GM19035 (cell line): ENCODE results near the gene MGMT.

Experiments
- ATAC-seq: cut with Tn5 transposase; IDR thresholded peaks from one replicate; pipeline ENCODE4 v1.9.1; 2021; ENCODE audit not compliant: unreplicated experiment

Gene MGMT

DNA sequence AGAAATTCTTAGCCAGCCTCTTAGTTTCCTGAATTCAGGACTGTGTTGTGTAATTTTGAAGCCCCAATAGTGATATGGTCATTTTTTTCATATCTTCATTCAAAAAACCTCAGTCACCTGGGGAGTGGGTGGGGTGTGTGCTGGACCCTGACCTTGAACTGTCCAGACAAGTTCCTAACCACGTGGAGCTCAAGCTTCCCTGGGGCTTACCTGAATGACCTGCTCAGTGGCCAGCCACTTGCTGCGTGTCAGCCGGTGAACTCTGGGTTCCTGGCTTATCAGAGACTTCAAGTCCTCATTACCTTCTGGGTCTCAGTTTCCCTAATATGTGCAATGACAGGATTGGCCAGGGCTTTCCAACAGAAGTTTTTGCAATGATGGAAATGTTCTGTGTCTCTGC lies 27.1 kb downstream of the MGMT start:
- no peak for ATAC-seq

DNA sequence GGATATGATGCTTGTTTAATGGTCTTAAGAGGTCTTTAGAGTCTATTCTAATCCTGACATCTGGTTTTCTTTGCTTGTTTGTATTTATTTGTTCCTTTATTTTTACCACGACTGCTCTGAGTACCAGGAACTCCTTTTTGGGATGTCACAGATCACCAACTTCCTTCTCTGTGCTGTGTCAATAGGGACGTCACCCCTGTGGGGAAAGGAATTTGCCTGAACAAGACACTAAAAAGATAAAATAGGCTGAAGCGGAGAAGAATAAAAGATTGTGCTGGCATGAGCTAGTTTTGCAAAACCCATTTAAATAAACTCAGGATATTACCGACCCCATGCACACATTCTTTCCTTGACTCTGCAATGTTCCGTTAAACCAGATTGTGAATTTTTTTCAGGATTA lies 27.7 kb downstream of the MGMT start:
- no peak for ATAC-seq

DNA sequence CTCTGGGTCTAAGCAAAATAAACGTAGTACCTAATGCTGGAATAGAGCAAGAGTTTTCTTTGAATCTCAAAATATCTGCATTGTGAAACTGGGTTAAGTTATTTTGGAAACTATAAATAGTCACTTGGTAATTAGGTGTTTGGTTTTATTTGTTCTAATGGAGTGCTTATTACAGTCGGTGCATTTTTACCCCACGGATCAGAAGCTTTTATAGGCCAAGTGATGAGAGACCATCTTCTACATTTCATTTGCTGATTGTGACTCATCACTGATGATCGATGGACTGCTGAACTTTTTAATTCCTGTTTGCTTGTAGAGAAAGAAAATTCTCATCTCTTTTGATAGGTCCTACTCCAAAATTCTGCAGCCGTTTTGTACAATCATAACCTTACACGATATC lies 28.2 kb downstream of the MGMT start:
- ATAC-seq = no peak

DNA sequence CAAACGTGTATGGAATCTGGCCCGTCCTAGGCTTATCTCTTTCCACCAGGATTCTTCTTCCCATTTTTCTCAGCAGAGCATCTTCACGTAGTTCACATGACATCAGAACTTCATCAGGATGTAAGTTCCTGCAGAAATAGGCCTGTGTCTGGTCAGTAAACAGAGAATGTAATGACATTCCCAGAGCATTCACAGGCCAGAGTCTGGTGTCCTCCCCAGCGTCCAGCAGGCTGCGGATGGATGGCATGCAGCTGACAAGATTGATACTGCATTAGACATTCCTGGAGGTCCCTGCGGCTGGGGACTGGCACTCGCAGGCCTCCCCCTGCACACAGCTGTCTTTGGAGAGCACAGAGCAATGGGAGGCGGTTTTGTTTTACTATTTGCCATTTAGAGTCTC lies 28.7 kb downstream of the MGMT start:
- ATAC-seq = no peak

DNA sequence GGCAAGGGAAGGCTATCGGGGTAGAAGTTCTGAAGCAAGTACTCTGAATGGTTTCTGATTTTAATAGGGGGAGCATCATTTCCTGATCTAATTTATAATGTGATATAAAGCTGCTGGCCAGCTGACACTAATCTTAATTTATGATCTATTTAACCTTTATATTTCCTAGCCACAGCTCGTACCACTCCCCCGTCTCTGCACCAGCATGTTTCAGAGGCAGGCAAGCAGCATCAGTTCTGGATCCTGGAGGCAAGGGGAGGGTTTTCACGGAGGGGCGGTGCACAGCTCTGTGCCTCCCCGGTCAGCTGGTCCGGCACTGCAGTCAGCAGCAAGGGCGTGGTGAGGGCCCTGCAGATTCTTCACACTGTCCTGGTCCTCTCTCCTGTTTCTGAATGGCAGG lies 30.0 kb downstream of the MGMT start:
- ATAC-seq = no peak

DNA sequence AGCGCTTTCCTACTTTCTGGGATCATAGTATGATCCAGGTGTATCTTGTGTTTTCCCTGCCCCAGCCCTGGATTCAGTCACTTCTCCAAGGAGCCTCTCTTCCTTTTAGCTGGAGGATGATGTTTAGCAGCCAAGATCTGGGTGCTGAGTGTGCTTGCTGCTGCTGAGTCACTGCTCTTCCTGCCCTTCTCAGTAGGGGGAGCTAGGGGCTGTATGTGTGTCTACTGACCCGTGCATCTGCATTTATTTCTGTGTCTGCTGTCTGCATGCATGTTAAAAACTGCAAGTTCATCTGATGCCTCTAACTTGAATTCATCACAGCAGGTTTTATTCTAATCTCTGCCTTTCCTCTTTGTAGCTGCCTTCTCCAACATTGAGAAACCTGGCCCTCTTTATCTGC lies 31.6 kb downstream of the MGMT start:
- ATAC-seq = no peak

DNA sequence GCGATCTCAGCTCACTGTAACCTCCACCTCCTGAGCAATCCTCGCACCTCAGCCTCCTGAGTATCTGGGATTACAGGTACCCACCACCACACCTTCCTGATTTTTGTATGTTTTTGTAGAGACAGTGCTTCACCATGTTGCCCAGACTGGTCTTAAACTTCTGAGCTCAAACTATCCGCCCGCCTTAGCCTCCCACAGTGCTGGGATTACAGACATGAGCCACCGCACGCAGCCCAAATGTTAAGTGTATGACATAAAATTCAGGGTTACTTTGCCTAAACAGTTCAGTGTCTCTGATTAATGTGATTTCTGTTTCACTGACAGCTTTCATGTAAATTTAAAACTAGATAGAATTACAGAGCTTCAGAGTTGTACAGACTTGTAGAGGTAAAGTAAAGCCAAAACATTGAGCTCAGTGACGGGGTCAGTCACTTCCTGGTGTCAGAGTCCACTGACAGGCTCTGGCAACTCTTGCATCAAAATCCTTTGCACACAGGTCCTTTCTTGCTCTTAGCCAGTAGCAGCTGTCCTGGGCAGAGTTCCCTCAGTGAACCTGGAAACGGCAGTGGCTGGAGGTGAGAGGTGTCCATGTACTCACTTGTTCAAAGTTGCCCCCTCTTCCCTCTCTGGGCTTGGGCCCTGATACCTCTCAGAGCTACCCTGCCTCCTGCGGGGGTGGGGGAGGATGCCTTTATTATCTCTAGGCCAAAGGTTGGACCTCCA lies 33.7 kb downstream of the MGMT start:
- no peak for ATAC-seq

DNA sequence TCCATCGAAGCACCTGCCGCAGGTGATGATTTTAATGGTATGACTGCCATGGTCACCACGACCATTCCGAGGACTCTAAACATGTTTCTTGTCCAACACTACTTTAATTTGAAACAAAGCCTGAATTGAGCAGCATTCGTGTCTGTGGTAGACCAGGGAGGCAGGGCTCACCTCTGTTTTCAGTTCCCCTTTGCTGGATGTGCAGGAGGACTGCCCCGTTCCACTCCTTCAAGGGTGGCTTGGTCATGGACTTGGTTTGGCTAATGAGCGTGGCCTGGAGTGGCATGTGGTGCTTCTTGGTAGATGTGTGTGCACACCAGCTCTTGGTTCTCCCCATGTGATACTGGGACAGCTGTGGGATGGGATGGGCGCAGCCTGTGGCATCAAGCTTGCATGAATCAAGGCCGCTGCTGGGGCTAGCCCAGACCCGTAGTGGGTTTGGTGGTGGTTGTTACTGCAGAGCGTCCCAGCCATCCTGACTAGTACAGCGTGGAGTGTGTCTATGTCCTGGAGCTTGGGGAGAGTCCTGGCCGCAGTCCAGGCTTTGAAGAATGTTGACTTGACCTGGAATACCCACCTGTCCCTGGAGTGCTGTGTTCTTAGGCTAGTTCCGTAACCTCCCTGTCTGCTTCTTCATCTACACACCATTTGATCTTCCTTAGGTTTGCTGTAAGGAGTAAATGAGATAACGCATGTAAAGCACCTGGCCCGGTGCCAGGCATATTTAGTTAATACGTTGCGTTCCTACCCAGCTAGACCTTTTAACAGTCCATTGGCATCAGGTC lies 34.8 kb downstream of the MGMT start:
- no peak for ATAC-seq

DNA sequence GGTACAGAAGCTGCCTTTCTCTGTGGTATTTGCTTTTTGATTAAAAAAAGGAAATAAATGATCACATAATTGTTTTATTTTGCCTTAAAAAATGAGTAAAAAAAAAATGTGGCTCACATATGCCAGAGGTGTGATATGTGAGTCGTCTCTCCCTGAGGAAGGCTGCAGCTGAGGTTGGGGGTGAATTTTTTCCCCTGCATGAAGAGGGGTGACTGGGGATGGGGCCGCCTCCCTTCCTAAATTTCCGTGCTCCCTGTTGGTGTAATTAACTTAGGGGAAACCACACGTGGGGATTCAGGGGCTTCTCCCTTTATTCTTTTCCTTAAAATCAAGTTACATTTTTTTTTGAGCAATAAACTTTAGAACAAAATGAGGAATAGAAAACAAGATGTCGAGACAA lies 35.4 kb downstream of the MGMT start:
- no peak for ATAC-seq

DNA sequence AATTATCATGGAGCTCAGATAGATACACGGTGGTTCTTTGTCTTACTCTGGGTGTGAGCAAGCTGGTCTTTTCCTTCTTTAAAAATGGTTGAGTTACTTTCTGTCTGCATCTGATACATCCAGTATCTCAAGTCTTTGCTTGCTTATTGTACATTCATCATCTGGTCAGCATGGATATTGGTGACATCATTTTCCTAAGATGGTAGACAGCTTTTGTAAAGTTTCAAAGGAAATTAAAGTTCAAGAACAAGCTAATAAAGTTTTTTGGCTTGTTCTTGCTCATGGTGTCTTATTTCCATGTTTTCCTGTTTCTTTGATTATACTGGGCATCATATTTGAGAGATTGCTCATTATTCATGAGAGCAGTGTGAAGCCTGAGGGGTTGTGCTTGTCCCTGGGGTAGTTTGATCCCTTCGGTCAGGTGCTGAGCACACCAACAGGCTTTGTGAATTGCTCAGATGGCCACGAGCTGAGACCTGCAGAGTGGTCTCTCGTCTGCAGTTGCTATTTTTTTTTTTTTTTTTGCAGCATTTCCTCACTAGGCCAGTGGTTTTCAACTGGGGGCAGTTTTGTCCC lies 38.5 kb downstream of the MGMT start:
- ATAC-seq = no peak

DNA sequence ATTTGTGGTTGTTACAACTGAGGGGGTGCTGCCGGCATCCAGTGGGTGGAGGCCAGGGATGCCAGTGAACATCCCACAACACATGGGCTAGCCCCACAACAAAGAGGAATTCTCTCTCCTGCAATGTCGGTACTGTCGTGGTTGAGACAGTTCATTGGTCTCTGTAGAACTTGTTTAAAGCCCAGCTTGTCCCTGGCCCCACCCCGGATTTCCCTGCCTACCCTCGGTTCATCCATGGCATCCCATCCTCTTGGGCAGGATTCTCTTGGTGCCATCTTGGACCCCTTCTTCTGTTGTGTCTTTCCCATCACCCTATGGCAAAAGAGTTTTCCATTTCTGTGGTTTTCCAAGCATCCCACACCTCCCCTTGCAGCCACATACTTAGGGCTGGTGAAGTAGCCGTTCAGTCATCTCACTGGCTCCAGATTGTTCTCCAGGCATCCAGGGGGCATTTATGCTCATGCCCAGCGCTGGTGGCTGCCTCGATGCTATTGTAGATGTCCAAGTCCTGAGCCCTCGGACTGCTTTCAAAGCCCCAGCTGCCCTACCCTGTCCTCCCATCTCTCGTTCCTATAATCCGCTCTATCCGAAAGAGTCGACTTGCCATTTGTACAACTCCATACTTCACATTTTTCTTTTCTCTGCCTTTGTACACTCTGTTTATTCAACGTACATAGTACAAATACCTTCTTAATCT lies 39.2 kb downstream of the MGMT start:
- no peak for ATAC-seq

DNA sequence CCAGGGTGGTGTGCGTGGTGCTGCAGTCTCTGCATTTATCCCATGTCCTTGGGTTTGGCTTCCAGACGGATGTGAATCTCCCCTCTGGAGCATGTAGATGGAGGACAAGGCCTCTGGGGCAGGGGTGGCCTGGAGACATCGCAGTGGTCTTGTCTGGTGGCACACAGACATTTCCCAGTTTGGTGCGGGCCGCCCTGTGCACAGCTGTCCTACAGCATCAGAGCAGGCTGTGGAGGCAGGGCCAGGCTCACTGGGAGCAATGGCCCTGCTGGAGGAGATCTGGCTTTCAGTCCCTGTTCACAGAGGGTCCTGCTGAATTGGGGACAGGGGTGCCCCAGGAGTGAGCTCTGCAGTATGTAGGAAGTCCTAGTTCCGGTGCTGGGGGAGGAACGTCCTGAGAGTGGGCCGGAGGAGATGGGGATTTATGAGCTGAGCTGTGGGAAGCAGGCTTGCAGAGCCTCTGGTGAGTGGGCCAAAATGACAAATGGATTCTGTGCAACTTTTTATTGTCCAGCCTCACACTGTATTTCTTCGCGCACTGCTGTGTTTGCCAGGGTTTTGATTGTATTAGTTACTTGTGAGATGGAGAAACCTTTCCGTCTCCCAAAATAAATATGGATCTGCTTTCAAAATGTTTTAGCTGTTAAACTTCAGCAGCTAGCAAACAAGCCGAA lies 40.3 kb downstream of the MGMT start:
- no peak for ATAC-seq

DNA sequence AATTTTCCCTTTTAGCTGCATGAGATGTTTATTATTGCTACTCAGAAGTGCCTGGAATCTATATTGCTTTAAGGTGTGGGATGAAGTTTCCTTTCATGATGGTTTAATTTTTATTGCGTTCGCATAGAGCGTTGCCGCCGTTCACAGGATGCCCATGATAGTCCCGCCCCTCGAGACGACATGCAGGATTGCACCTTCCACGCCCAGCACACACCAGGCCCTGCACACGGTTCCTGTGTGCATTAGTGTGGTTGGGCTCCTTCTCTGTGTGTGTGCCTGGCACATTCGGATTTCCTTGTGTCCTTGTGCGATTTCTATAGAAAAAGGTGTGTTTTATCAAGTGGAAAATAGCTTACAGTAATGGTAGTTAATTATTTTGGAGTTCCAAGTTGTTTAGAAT lies 42.1 kb downstream of the MGMT start:
- ATAC-seq = no peak

DNA sequence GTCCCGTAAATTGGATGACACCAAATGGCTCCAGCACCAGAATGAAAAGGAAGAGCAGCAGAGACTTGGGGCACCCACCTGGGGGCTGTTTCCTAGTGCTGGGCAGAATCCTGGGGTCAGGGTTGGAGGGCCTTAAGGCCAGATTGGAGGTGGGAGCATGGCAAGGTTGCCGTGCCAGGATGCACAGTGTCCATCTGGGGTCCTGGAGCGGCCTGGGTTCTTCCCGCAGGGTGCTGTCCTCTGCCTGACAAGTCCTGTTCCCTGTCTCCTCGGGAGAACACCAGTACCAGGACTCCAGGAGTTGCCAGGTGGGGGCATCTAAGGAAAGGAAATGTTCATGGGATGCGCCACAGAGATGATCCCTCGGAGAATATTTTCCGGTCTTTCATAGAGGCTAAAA lies 42.8 kb downstream of the MGMT start:
- no peak for ATAC-seq

DNA sequence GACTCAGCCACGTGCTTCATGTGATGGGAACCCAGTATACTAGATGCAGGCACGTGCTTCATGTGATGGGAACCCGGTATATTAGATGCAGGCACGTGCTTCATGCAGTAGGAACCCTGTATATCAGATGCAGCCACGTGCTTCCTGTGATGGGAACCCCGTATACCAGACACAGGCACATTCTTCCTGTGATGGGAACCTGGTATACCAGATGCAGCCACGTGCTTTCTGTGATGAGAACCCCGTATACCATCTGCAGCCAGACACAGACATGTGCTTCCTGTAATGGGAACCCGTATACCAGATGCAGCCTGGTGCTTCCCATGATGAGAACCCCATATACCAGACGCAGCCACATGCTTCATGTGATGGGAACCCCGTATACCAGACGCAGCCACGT lies 44.0 kb downstream of the MGMT start:
- ATAC-seq = no peak

DNA sequence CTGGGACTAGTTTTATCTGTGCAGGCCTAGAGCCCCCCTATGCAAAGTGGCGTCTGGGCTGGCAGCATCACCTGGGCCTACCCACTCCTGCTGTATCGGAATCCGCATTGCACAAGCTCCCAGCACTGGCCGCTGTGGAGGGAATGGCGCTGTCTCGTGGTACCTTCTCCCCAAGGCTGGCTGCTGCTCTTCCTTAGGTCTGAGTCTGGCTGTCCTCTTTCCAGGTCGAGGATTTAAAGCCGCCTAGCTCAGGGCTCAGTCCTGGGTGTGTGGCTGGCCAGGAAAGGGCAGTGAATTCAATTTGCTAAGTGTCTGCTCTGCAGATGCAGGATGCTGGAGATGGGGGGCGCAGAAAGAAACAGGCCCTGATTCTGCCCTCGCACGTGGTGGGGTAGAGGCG lies 44.7 kb downstream of the MGMT start:
- no peak for ATAC-seq

DNA sequence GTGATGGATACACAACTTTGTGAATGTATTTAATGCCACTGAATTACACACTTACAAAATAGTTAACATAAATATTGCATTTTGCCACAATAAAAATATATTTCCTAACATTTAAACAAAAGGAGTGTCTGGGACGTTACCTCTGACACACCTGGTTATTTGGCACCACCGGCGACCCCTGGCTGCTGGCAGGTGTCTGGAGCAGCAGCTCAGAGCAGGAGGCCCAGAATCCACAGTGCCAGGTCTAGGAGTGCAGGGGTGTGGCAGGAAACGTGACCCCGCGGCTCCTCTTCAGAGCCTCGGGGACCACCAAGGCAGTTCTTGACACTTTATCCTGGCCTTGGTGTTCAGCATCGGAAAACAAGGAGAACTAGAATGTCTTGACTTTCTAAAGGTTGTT lies 46.3 kb downstream of the MGMT start:
- ATAC-seq = no peak

DNA sequence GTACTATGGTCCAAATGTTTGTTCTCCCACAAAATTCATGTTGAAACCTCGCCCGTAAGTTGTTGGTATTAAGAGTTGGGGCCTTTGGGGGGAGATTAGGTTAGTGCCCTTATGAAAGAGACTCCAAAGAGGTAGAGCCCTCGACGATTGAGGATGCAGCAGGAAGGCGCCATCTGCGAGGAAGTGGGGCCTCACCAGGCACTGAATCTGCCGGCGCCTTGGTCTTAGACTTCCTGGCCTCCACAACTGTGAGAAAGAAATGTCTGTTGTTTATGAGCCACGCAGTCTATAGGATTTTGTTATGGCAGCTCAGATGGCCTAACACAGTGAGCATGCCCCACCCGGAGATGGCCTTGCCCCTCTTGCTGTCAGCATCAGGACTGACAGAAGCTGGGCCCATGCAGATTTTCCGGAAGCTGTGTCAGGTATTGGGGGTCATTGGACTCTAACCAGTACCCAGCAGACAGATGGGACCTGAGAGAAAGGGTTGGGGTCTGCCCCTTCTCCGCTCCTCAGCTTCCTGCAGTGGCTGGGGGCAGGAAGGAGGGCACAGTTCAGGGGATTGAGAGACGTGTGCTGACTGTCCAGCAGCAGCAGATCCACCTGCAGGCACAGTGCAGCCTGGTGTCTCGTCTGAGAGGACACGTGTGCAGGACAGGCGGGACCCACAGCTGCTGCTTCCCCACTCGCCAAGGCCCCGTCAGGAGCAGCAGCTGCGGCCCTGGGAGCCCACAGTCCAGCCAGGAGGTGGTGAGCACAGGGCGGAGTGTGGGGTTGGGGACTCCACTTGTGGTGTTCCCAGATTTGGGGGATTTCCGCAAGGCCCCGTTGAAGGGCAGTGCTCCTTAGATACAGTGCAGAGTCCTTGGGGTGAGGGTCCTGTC lies 47.8 kb downstream of the MGMT start:
- ATAC-seq = no peak

DNA sequence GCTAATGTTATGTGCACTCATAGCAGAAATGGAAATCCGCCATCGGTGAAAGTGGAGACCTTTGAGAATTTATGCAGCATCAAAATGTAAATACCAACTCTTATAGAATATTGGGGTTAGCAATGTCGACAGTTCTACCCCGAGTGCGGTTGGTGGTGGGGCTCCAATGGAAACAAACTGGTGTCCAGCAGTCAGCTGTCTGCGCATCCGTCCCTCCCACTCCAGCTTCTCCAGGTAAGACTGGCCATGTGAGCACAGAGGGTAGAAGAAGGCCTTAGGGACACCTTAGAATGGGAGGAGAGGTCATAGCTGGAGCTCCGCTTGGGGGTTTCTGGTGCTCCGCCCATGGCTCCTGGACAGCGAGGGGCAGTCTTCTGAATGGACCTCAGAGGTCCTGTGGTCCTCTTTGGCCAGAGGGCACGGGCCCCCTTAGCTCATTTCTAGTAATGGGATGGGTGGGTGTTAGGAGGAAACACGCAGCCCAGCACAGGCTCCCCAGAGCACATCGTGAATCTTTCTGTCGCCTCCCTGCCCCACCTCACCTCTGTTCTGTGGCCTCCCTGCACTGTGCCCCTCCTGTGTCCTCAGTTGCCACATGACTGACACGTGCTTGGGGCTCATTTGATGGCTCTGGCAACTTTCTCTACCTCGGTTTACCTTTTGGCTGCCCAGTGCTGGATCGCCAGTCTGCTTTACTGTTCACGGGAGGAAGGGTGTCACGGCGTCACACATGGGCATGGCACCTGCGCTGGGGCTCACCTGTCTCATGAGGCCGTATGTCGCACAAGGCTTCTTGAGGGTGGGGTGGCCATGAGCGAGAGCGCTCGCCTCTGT lies 50.0 kb downstream of the MGMT start:
- ATAC-seq = no peak
